ENCODE data around the gene ITPRIPL1. TPM values are rescaled to one million over a fixed set of nuclear protein-coding genes. Genes with fewer than 3 reads are reported as not detected.
A peak's percentile ranks its signal among the peaks of the same experiment; 100 is the strongest.

The ITPRIPL1 gene
- total and polyA plus RNA-seq, 2 of the 4 experiments (the other 2 are of a cell fraction) = 0.84 to 1.1 TPM

GRCh38 chr2:96329874-96330273, 4.8 kb downstream of the ITPRIPL1 start:
- no peaks in the 10 kb centered on the region for H4K20me1 ChIP-seq (ENCODE audit: insufficient read depth, low read length)
- H3K9me1 ChIP-seq (ENCODE audit: insufficient read depth, low read length) = peaks cover 10% of the 10 kb centered on the region
- H2AK5ac ChIP-seq (ENCODE audit: low read depth, low read length) = peak overlapping the region; percentile 47; the same call in 1 of the 2 replicates
- no peak overlapping the region; the same call in 1 of the 2 replicates for H3K4me2 ChIP-seq (ENCODE audit: low read depth, low read length)
- peaks cover 15% of the 10 kb centered on the region for H3K27me3 ChIP-seq (ENCODE audit: control insufficient read depth, insufficient read depth, low read length)
- no peak overlapping the region for H2BK120ac ChIP-seq (ENCODE audit: low read depth, low read length)
- ChIA-PET POLR2A (ENCODE audit: unreplicated experiment) (interaction anchor here (0.6 kb wide), 3 partner anchors 56 to 200 kb away, joined by 7 to 12 read pairs (median 11); no protein-coding TSS in a partner anchor), CTCF (interaction anchor here (1.0 kb wide), 1 partner anchor 8 kb away, joined by 3 read pairs; no protein-coding TSS in a partner anchor)
- H3K36me3 ChIP-seq (ENCODE audit: control insufficient read depth, insufficient read depth, low read length) = no peaks in the 10 kb centered on the region; the same call in 1 of the 2 replicates
- peaks cover 0 to 13% of the 10 kb centered on the region in 2 experiments; a peak in 1 of 4 replicates for H3K79me1 ChIP-seq (ENCODE audit: low read depth in 1 of 2, low read length in 2 of 2)
- peaks cover 10% of the 10 kb centered on the region for H3K4me1 ChIP-seq (ENCODE audit: control insufficient read depth, insufficient read depth, low read length)
- no peak overlapping the region for H2BK5ac ChIP-seq (ENCODE audit: low read depth, low read length, poor library complexity, severe bottlenecking)
- no peak overlapping the region for H2BK20ac ChIP-seq (ENCODE audit: low read depth, low read length)
- H2AK9ac ChIP-seq (replicated peaks; ENCODE audit: low read depth, low read length, poor library complexity) = no peak overlapping the region
- no peak overlapping the region for H4K8ac ChIP-seq (ENCODE audit: low read depth in 2 of 2, low read length in 2 of 2)
- H3K9ac ChIP-seq (ENCODE audit: low read depth, low read length) = no peak overlapping the region
- H2BK15ac ChIP-seq (ENCODE audit: low read depth, low read length) = no peak overlapping the region
- no peak overlapping the region for H2AFZ ChIP-seq (replicated peaks; ENCODE audit: low read length, poor library complexity)
- no peaks in the 10 kb centered on the region for H3K9me3 ChIP-seq (ENCODE audit: control insufficient read depth, insufficient read depth, low read length)
- intact Hi-C loops (cut with micrococcal nuclease) (no loop called here), in situ Hi-C loops (cut with MboI; ENCODE audit: low sequenced_read_pairs) (no loop called here), dilution Hi-C loops (cut with HindIII; ENCODE audit: low sequenced_read_pairs, unreplicated experiment) (no loop called here)
- TF ChIP-seq MAZ (IDR thresholded peaks at IDR 0.05; ENCODE audit: borderline replicate concordance, low read depth, low read length) (no peak), SMC3 (IDR thresholded peaks at IDR 0.05; ENCODE audit: low read depth, low read length) (no peak), RAD21 (IDR thresholded peaks at IDR 0.05; ENCODE audit: low read length) (no peak), CEBPB (IDR thresholded peaks at IDR 0.05; ENCODE audit: low read depth, low read length) (peak; percentile 69), MAFK (IDR thresholded peaks at IDR 0.05; ENCODE audit: low read depth, low read length) (no peak), CTCF (conservative IDR thresholded peaks at IDR 0.05; ENCODE audit: low read depth, low read length) (no peak)
- no peak for ATAC-seq (ENCODE audit: low read depth)
- H3K27ac ChIP-seq (ENCODE audit: insufficient read depth, low read length) = peak overlapping the region; percentile 62; the same call in 1 of the 2 replicates
- no peak overlapping the region for H3K56ac ChIP-seq (ENCODE audit: extremely low read depth, insufficient read depth, low read length)
- H4K5ac ChIP-seq (ENCODE audit: low read depth, low read length) = no peak overlapping the region; the same call in 1 of the 2 replicates
- no peak overlapping the region; the same call in 1 of the 2 replicates for H3K18ac ChIP-seq (ENCODE audit: low read depth, low read length)
- 100% methylated on average over 4 of the region's 6 CpGs; no CpG with 5 or more reads in 1 of the 2 experiments for WGBS, 2 experiments (ENCODE audit: extremely low coverage in 2 of 2, insufficient read length in 1 of 2)
- H3K23ac ChIP-seq (ENCODE audit: low read depth, low read length) = no peak overlapping the region
- H3K4me3 ChIP-seq (ENCODE audit: insufficient read depth, low read depth, low read length) = no peak overlapping the region
- H3K4ac ChIP-seq (ENCODE audit: low read depth, low read length) = no peak overlapping the region
- no TSS peak for BruUV-seq (replicated peaks)
- H3K14ac ChIP-seq (replicated peaks; ENCODE audit: low read depth, low read length) = no peak overlapping the region
- DNase-seq = no peak
- no peak overlapping the region for H4K91ac ChIP-seq (ENCODE audit: insufficient read depth, low read depth, low read length)
